Measurements from ENCODE around the gene RASSF1.

Gene RASSF1

GRCh38 chr3:50382722-50383121 lies 42.1 kb upstream of the RASSF1 start:
- no peak for TF ChIP-seq CTCF (IDR thresholded peaks at IDR 0.05; ENCODE audit: low read depth, low read length, missing control alignments)
- no peak for DNase-seq (ENCODE audit: extremely low read depth, low read depth)
- H3K4me3 ChIP-seq (replicated peaks; ENCODE audit: low read depth, low read length), result no peak overlapping the region

GRCh38 chr3:50381383-50381782 lies 40.7 kb upstream of the RASSF1 start:
- TF ChIP-seq CTCF (IDR thresholded peaks at IDR 0.05; ENCODE audit: low read depth, low read length, missing control alignments), result no peak
- DNase-seq (ENCODE audit: extremely low read depth, low read depth), result no peak
- H3K4me3 ChIP-seq (replicated peaks; ENCODE audit: low read depth, low read length), result no peak overlapping the region

GRCh38 chr3:50380405-50381085 lies 39.9 kb upstream of the RASSF1 start:
- no peak for TF ChIP-seq CTCF (IDR thresholded peaks at IDR 0.05; ENCODE audit: low read depth, low read length, missing control alignments)
- no peak overlapping the region for H3K4me3 ChIP-seq (replicated peaks; ENCODE audit: low read depth, low read length)
- DNase-seq (ENCODE audit: extremely low read depth, low read depth), result no peak

- no peak for TF ChIP-seq CTCF (IDR thresholded peaks at IDR 0.05; ENCODE audit: low read depth, low read length, missing control alignments)
- no peak for DNase-seq (ENCODE audit: extremely low read depth, low read depth)
- H3K4me3 ChIP-seq (replicated peaks; ENCODE audit: low read depth, low read length), result no peak overlapping the region
These were observed 38.1 kb upstream of the RASSF1 start for GRCh38 chr3:50378757-50379156.

- no peak for DNase-seq (ENCODE audit: extremely low read depth, low read depth)
- H3K4me3 ChIP-seq (replicated peaks; ENCODE audit: low read depth, low read length), result no peak overlapping the region
- TF ChIP-seq CTCF (IDR thresholded peaks at IDR 0.05; ENCODE audit: low read depth, low read length, missing control alignments), result no peak
These were observed 37.4 kb upstream of the RASSF1 start for GRCh38 chr3:50378024-50378423.

- TF ChIP-seq CTCF (IDR thresholded peaks at IDR 0.05; ENCODE audit: low read depth, low read length, missing control alignments), result peak; percentile 16
- no peak overlapping the region for H3K4me3 ChIP-seq (replicated peaks; ENCODE audit: low read depth, low read length)
- no peak for DNase-seq (ENCODE audit: extremely low read depth, low read depth)
These were observed 34.8 kb upstream of the RASSF1 start for GRCh38 chr3:50375258-50375931.
